Duodenal mucosa (tissue), 2 donors: ENCODE measurements around the gene CD300LB.

Source experiments
- H3K27ac ChIP-seq: one replicate; pipeline ENCODE4 v1.7.0; 2013; ENCODE audit warnings: low read depth, low read length
- H3K27me3 ChIP-seq, 2 donors: one replicate each; pipeline ENCODE4 v1.7.0; 2013; ENCODE audit warnings: low read length in 2 of 2, control low read depth in 1 of 2; ENCODE audit not compliant: insufficient read depth in 2 of 2, control insufficient read depth in 1 of 2
- H3K36me3 ChIP-seq, 2 donors: one replicate each; pipeline ENCODE4 v1.7.0; 2013; ENCODE audit warnings: low read length in 2 of 2, control low read depth in 1 of 2; ENCODE audit not compliant: insufficient read depth in 2 of 2, control insufficient read depth in 1 of 2
- H3K4me1 ChIP-seq, 2 donors: one replicate each; pipeline ENCODE4 v1.7.0; 2013; ENCODE audit warnings: low read length in 2 of 2, control low read depth in 1 of 2; ENCODE audit not compliant: insufficient read depth in 2 of 2, control insufficient read depth in 1 of 2
- H3K4me3 ChIP-seq, 2 donors: one replicate each; pipeline ENCODE4 v1.7.0; 2013; ENCODE audit warnings: low read length in 2 of 2, low read depth in 1 of 2
- H3K9ac ChIP-seq, 2 donors: one replicate each; pipeline ENCODE4 v1.7.0; 2013; ENCODE audit warnings: low read length in 2 of 2, low read depth in 1 of 2
- H3K9me3 ChIP-seq, 2 donors: one replicate each; pipeline ENCODE4 v1.7.0; 2013; ENCODE audit warnings: low read length in 2 of 2, control low read depth in 1 of 2; ENCODE audit not compliant: control insufficient read depth in 1 of 2

CD300LB gene

GRCh38 chr17:74542727-74543383 is 11.6 kb upstream of the CD300LB start:
- Histone ChIP-seq H3K27me3 (peaks cover 0 to 5% of the 10 kb centered on the region in 2 donors), H3K36me3 (no peaks in the 10 kb centered on the region), H3K9ac (no peak overlapping the region), H3K27ac (no peak overlapping the region), H3K9me3 (no peaks in the 10 kb centered on the region), H3K4me3 (no peak overlapping the region), H3K4me1 (no peaks in the 10 kb centered on the region)

GRCh38 chr17:74542166-74542565 is 10.9 kb upstream of the CD300LB start:
- no peak overlapping the region for H3K9ac ChIP-seq
- peaks cover 0 to 5% of the 10 kb centered on the region in 2 donors for H3K27me3 ChIP-seq
- no peaks in the 10 kb centered on the region for H3K4me1 ChIP-seq

GRCh38 chr17:74541176-74542111 is 10.2 kb upstream of the CD300LB start:
- Histone ChIP-seq H3K4me1 (no peaks in the 10 kb centered on the region), H3K36me3 (no peaks in the 10 kb centered on the region), H3K9me3 (no peaks in the 10 kb centered on the region), H3K27ac (no peak overlapping the region), H3K4me3 (no peak overlapping the region), H3K27me3 (peaks cover 0 to 5% of the 10 kb centered on the region in 2 donors), H3K9ac (no peak overlapping the region)

More at GRCh38 chr17:74542166-74542565, 10.9 kb upstream of the CD300LB start:
- no peaks in the 10 kb centered on the region for H3K9me3 ChIP-seq
- no peak overlapping the region for H3K27ac ChIP-seq
- H3K36me3 ChIP-seq = no peaks in the 10 kb centered on the region
- H3K4me3 ChIP-seq = no peak overlapping the region

- Histone ChIP-seq H3K36me3 (no peaks in the 10 kb centered on the region), H3K4me1 (no peaks in the 10 kb centered on the region), H3K9ac (no peak overlapping the region), H3K27me3 (peaks cover 0 to 5% of the 10 kb centered on the region in 2 donors), H3K9me3 (no peaks in the 10 kb centered on the region), H3K4me3 (no peak overlapping the region), H3K27ac (no peak overlapping the region)
These were observed 8.1 kb upstream of the CD300LB start for GRCh38 chr17:74539281-74539820.

GRCh38 chr17:74536890-74537289 is 5.6 kb upstream of the CD300LB start:
- Histone ChIP-seq H3K27me3 (no peaks in the 10 kb centered on the region), H3K9me3 (no peaks in the 10 kb centered on the region), H3K36me3 (no peaks in the 10 kb centered on the region), H3K27ac (no peak overlapping the region), H3K4me3 (no peak overlapping the region), H3K9ac (no peak overlapping the region), H3K4me1 (no peaks in the 10 kb centered on the region)

GRCh38 chr17:74532115-74532514 is 840 bp upstream of the CD300LB start:
- H3K36me3 ChIP-seq = no peaks in the 10 kb centered on the region
- H3K4me3 ChIP-seq = peak overlapping the region in 1 of 2 donors; percentile 36
- no peaks in the 10 kb centered on the region for H3K9me3 ChIP-seq
- H3K27me3 ChIP-seq = no peaks in the 10 kb centered on the region
- no peaks in the 10 kb centered on the region for H3K4me1 ChIP-seq
- H3K9ac ChIP-seq = no peak overlapping the region
- no peak overlapping the region for H3K27ac ChIP-seq

GRCh38 chr17:74530831-74531150 is 484 bp downstream of the CD300LB start:
- Histone ChIP-seq H3K9me3 (no peaks in the 10 kb centered on the region), H3K27me3 (no peaks in the 10 kb centered on the region), H3K9ac (no peak overlapping the region), H3K4me1 (no peaks in the 10 kb centered on the region), H3K4me3 (no peak overlapping the region), H3K36me3 (no peaks in the 10 kb centered on the region), H3K27ac (no peak overlapping the region)

- no peak overlapping the region for H3K27ac ChIP-seq
- no peaks in the 10 kb centered on the region for H3K36me3 ChIP-seq
- H3K9ac ChIP-seq = no peak overlapping the region
- no peaks in the 10 kb centered on the region for H3K9me3 ChIP-seq
- H3K4me3 ChIP-seq = no peak overlapping the region
- peaks cover 0 to 2% of the 10 kb centered on the region in 2 donors for H3K27me3 ChIP-seq
- H3K4me1 ChIP-seq = no peaks in the 10 kb centered on the region
These were observed 2.0 kb downstream of the CD300LB start for GRCh38 chr17:74529243-74529642.

- Histone ChIP-seq H3K27ac (no peak overlapping the region), H3K4me1 (no peaks in the 10 kb centered on the region), H3K9me3 (no peaks in the 10 kb centered on the region), H3K4me3 (no peak overlapping the region), H3K36me3 (no peaks in the 10 kb centered on the region), H3K9ac (no peak overlapping the region), H3K27me3 (peaks cover 0 to 2% of the 10 kb centered on the region in 2 donors)
These were observed 2.6 kb downstream of the CD300LB start for GRCh38 chr17:74528491-74529199.

- no peak overlapping the region for H3K27ac ChIP-seq
- H3K27me3 ChIP-seq = peaks cover 0 to 2% of the 10 kb centered on the region in 2 donors
- H3K9me3 ChIP-seq = no peaks in the 10 kb centered on the region
- no peaks in the 10 kb centered on the region for H3K4me1 ChIP-seq
- no peak overlapping the region for H3K4me3 ChIP-seq
- H3K9ac ChIP-seq = no peak overlapping the region
- H3K36me3 ChIP-seq = no peaks in the 10 kb centered on the region
These were observed 3.5 kb downstream of the CD300LB start for GRCh38 chr17:74527756-74528155.
